ENCODE data around the gene ZNF791.

- no peak for TF ChIP-seq CTCF (conservative IDR thresholded peaks at IDR 0.05)
- no peak for TF ChIP-seq ZFX (IDR thresholded peaks at IDR 0.05)
Measured at GRCh38 chr19:12574036-12574435, 36.7 kb upstream of the ZNF791 start.
